K562 (cell line): ENCODE data around the gene USP48. TPM values are rescaled to one million over a fixed set of nuclear protein-coding genes. Genes with fewer than 3 reads are reported as not detected.

Experiments
- CBX1 ChIP-seq: sonication (generic); IDR thresholded peaks from 2 replicates; pipeline ENCODE4 v1.6.1; 2016; ENCODE audit warnings: antibody characterized with exemption, low read depth, mild to moderate bottlenecking
- CREBBP ChIP-seq: IDR thresholded peaks from one replicate; pipeline ENCODE4 v1.6.1; 2012; ENCODE audit warnings: low read depth, mild to moderate bottlenecking, control low read depth, inconsistent platforms, low read length
- DACH1 ChIP-seq: fragments of 450-650 bp; IDR thresholded peaks from 2 replicates; pipeline ENCODE4 v1.6.1; 2018; ENCODE audit not compliant: partially characterized antibody
- DMBX1 ChIP-seq: fragments of 250-450 bp; sonication (Bioruptor Pico); IDR thresholded peaks from 2 replicates; pipeline ENCODE4 v1.8.0; 2022; ENCODE audit warnings: inconsistent platforms, mild to moderate bottlenecking, moderate library complexity, borderline replicate concordance
- MAZ ChIP-seq, 2 experiments: fragments of 450-650 bp in 1 of 2; sonication (generic) in 1 of 2; formaldehyde crosslinking; IDR thresholded peaks in 1 of 2; conservative IDR thresholded peaks in 1 of 2; 2 replicates each; pipeline versions ENCODE4 v1.4.0 to v1.5.0; 2020; ENCODE audit warnings: mild to moderate bottlenecking in 1 of 2, missing genetic modification reagents in 1 of 2
- MBD2 ChIP-seq: sonication (generic); IDR thresholded peaks from 2 replicates; pipeline ENCODE4 v1.6.1; 2016; ENCODE audit warnings: low read depth, borderline replicate concordance
- POLR3G ChIP-seq: IDR thresholded peaks from 2 replicates; pipeline ENCODE4 v1.6.1; 2011; ENCODE audit not compliant: insufficient read length, insufficient replicate concordance; ENCODE audit errors: extremely low read depth
- RCOR1 ChIP-seq, 2 experiments: IDR thresholded peaks; 2 replicates each; pipeline ENCODE4 v1.6.1; 2012; ENCODE audit warnings: low read depth in 2 of 2, low read length in 2 of 2, borderline replicate concordance in 1 of 2, improper control_type of control experiment in 1 of 2
- SLC30A9 ChIP-seq: fragments of 250-450 bp; sonication (Bioruptor Pico); IDR thresholded peaks from 2 replicates; pipeline ENCODE4 v1.8.0; 2022; ENCODE audit warnings: mild to moderate bottlenecking, moderate library complexity
- SPI1 ChIP-seq: IDR thresholded peaks from 2 replicates; pipeline ENCODE4 v1.6.1; 2011; ENCODE audit warnings: low read depth, low read length, control low read depth, borderline replicate concordance
- SRF ChIP-seq, 2 experiments: fragments of 250-450, 450-650 bp in 1 of 2; sonication (Bioruptor Pico) in 1 of 2; sonication (generic) in 1 of 2; formaldehyde crosslinking; IDR thresholded peaks; 2 replicates each; pipeline versions ENCODE4 v1.5.0 to v1.5.1; 2020 to 2022; ENCODE audit warnings: mild to moderate bottlenecking in 1 of 2, missing genetic modification reagents in 1 of 2
- XRCC4 ChIP-seq: IDR thresholded peaks from one replicate; pipeline ENCODE4 v1.6.1; 2011; ENCODE audit not compliant: insufficient read depth, insufficient read length; ENCODE audit errors: extremely low read depth
- ZNF239 ChIP-seq: fragments of 250-450 bp; sonication (Bioruptor Pico); IDR thresholded peaks from 2 replicates; pipeline ENCODE4 v1.4.0; 2020; ENCODE audit warnings: mild to moderate bottlenecking
- polyA plus RNA-seq, 8 experiments: library from polyadenylated mRNA; depleted of rRNA in 4 of 8; stranded (reverse) in 5 of 8; unstranded in 3 of 8; fragments of >200 nt; fragmentation: Nextera tagmentation in 2 of 8; fragmentation: Illumina TruSeq in 1 of 8; extraction: Ambion mirVana in 2 of 8; extraction: Trizol in 1 of 8; gene quantifications; 2 replicates each; pipeline versions ENCODE4 v1.2.1 to v1.2.3, GENCODE V29; 2011 to 2014; ENCODE audit warnings: inconsistent platforms in 1 of 8, missing spikeins in 1 of 8
- total RNA-seq, 7 experiments: library from RNA; depleted of rRNA in 6 of 7; stranded (reverse); fragments of >200 nt in 6 of 7; fragmentation: Illumina TruSeq in 2 of 7; extraction: Trizol in 2 of 7; gene quantifications; 2 replicates each; pipeline versions ENCODE4 v1.2.1 to v1.2.3, GENCODE V29; 2011 to 2021; ENCODE audit warnings: low replicate concordance in 1 of 7
- TF ChIP-seq, protein P1 (sequence below), 3 experiments: fragments of 200-800 bp in 1 of 3; fragments of 250-450 bp in 1 of 3; fragments of 450-650 bp in 1 of 3; sonication (Bioruptor Pico) in 1 of 3; sonication (Bioruptor generic) in 1 of 3; formaldehyde crosslinking in 1 of 3; IDR thresholded peaks; 2 replicates each; pipeline versions ENCODE4 v1.6.1 to v1.8.0; 2016 to 2022; ENCODE audit warnings: mild to moderate bottlenecking in 2 of 3, missing genetic modification characterization in 2 of 3, missing compliant biosample characterization in 1 of 3, moderate library complexity in 1 of 3
- TF ChIP-seq, protein P2 (sequence below): fragments of 450-650 bp; conservative IDR thresholded peaks from 2 replicates; pipeline ENCODE4 v1.6.1; 2016; ENCODE audit warnings: missing genetic modification characterization, low read depth, mild to moderate bottlenecking, control low read depth, missing compliant biosample characterization
- TF ChIP-seq, protein P3 (sequence below), 2 experiments: IDR thresholded peaks in 1 of 2; conservative IDR thresholded peaks in 1 of 2; 2 replicates each; pipeline ENCODE4 v1.6.1; 2016; ENCODE audit warnings: low read depth in 2 of 2, mild to moderate bottlenecking in 1 of 2, missing compliant biosample characterization in 1 of 2, missing genetic modification characterization in 1 of 2, moderate library complexity in 1 of 2
- TF ChIP-seq, protein P4 (sequence below): IDR thresholded peaks from 2 replicates; pipeline ENCODE4 v1.6.1; 2012; ENCODE audit warnings: low read depth, low read length, improper control_type of control experiment, borderline replicate concordance

USP48 gene
- total and polyA plus RNA-seq, 9 of the 15 experiments (the other 6 are each of a cell fraction or from before 2014, with no cell fraction given): 23.3 to 123 (median 106) TPM

DNA sequence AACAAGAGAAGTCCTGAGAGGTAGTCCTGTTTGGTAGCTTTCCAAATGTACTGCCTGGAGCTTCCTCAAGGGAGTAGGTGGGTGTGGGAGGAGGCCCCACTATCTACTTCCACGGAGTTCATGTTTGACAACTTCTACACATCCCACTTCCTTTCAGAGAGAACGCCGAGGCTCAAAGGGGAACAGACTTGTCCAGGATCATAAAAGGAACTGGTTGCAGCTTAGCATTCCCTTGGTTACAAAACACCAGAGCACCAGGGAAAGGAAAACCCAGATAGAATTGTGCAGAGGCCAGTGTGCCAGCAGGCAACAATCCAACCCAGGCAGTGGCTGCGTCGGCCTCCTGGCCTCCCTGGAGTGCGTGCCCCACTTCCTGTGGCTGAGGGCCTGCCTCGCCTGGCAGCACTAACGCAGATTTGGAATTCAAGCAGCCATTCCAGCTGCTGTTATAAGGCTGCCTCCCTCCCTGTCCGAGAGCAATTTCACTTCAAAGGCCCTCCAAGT, 109.6 kb downstream of the USP48 start (continued):
- TF ChIP-seq, protein P1, sequence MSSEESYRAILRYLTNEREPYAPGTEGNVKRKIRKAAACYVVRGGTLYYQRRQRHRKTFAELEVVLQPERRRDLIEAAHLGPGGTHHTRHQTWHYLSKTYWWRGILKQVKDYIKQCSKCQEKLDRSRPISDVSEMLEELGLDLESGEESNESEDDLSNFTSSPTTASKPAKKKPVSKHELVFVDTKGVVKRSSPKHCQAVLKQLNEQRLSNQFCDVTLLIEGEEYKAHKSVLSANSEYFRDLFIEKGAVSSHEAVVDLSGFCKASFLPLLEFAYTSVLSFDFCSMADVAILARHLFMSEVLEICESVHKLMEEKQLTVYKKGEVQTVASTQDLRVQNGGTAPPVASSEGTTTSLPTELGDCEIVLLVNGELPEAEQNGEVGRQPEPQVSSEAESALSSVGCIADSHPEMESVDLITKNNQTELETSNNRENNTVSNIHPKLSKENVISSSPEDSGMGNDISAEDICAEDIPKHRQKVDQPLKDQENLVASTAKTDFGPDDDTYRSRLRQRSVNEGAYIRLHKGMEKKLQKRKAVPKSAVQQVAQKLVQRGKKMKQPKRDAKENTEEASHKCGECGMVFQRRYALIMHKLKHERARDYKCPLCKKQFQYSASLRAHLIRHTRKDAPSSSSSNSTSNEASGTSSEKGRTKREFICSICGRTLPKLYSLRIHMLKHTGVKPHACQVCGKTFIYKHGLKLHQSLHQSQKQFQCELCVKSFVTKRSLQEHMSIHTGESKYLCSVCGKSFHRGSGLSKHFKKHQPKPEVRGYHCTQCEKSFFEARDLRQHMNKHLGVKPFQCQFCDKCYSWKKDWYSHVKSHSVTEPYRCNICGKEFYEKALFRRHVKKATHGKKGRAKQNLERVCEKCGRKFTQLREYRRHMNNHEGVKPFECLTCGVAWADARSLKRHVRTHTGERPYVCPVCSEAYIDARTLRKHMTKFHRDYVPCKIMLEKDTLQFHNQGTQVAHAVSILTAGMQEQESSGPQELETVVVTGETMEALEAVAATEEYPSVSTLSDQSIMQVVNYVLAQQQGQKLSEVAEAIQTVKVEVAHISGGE (CRISPR knock-in tag; IDR thresholded peaks at IDR 0.05): 0 out of 6 replicates have a peak, but pooled peaks of 1 of the 3 experiments have one; percentile 13
- TF ChIP-seq, protein P2, sequence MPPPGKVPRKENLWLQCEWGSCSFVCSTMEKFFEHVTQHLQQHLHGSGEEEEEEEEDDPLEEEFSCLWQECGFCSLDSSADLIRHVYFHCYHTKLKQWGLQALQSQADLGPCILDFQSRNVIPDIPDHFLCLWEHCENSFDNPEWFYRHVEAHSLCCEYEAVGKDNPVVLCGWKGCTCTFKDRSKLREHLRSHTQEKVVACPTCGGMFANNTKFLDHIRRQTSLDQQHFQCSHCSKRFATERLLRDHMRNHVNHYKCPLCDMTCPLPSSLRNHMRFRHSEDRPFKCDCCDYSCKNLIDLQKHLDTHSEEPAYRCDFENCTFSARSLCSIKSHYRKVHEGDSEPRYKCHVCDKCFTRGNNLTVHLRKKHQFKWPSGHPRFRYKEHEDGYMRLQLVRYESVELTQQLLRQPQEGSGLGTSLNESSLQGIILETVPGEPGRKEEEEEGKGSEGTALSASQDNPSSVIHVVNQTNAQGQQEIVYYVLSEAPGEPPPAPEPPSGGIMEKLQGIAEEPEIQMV (tag): no peak
- TF ChIP-seq SRF (CRISPR knock-in tag; IDR thresholded peaks at IDR 0.05): no peak
- TF ChIP-seq, protein P3, sequence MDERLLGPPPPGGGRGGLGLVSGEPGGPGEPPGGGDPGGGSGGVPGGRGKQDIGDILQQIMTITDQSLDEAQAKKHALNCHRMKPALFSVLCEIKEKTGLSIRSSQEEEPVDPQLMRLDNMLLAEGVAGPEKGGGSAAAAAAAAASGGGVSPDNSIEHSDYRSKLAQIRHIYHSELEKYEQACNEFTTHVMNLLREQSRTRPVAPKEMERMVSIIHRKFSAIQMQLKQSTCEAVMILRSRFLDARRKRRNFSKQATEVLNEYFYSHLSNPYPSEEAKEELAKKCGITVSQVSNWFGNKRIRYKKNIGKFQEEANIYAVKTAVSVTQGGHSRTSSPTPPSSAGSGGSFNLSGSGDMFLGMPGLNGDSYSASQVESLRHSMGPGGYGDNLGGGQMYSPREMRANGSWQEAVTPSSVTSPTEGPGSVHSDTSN (CRISPR knock-in tag; IDR thresholded peaks at IDR 0.05; ENCODE audit: low read depth): no peak
- TF ChIP-seq, protein P3 (tag; conservative IDR thresholded peaks at IDR 0.05; ENCODE audit: low read depth): no peak
- TF ChIP-seq MAZ (CRISPR knock-in tag; conservative IDR thresholded peaks at IDR 0.05 in 1 of 2, IDR thresholded peaks at IDR 0.05 in 1 of 2): 0 out of 4 replicates have a peak, but pooled peaks of 1 of the 2 experiments have one; percentile 24
- TF ChIP-seq SPI1: peak; percentile 91
- TF ChIP-seq, protein P4, sequence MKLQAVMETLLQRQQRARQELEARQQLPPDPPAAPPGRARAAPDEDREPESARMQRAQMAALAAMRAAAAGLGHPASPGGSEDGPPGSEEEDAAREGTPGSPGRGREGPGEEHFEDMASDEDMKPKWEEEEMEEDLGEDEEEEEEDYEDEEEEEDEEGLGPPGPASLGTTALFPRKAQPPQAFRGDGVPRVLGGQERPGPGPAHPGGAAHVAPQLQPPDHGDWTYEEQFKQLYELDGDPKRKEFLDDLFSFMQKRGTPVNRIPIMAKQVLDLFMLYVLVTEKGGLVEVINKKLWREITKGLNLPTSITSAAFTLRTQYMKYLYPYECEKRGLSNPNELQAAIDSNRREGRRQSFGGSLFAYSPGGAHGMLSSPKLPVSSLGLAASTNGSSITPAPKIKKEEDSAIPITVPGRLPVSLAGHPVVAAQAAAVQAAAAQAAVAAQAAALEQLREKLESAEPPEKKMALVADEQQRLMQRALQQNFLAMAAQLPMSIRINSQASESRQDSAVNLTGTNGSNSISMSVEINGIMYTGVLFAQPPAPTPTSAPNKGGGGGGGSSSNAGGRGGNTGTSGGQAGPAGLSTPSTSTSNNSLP: no peak
- TF ChIP-seq POLR3G: no peak
- no peak for TF ChIP-seq CBX1
- TF ChIP-seq RCOR1 (IDR thresholded peaks at IDR 0.05; ENCODE audit: borderline replicate concordance in 1 of 2, low read depth in 2 of 2, low read length in 2 of 2): peak in 1 of 2 experiments; percentile 37; a peak in 1 of 4 replicates
- TF ChIP-seq ZNF239 (CRISPR knock-in tag): no peak
- no peak for TF ChIP-seq XRCC4
- no peak for TF ChIP-seq SLC30A9 (CRISPR knock-in tag)
- TF ChIP-seq MBD2: no peak
- no peak for TF ChIP-seq DACH1
- TF ChIP-seq CREBBP: no peak
- no peak for TF ChIP-seq DMBX1 (CRISPR knock-in tag)
